ENCODE data around the gene SRSF4.
"Not testable (repeated sequence)": the region's sequence is repeated elsewhere in the genome, so short reads cannot be mapped to it uniquely, and the experiment has no call there.

Gene SRSF4

DNA sequence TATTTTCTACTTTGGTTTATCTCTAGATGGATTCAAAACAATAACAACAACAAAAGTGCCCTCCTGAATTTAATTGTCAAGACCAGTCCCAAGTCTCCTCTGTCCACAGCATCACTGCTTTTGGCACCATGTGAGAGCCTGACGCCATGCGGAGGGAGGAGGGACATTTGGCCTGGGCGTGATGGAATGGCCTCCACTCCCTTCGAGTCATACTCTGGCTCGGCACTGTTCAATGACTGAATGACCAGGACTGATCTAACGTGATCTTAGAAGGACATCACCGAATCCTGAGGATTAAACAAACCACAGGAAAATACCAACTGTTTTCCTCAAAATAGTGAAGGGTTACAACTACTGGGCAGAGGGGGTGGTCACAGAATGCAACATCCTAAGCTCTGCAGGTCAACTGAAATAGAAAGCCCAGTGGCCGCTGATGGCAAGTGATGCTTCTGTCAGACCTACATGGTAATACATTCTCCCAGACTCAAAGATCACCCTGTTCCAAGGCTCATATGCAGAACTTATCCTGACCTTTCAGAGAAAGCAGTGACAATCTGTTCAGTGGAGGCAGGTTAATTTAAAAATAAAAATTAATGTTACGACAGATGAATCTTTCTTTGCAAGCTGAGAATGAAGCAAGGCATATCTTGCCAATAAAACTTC is 19.1 kb downstream of the SRSF4 start:
- no peak for DNase-seq (ENCODE audit: low read depth)

DNA sequence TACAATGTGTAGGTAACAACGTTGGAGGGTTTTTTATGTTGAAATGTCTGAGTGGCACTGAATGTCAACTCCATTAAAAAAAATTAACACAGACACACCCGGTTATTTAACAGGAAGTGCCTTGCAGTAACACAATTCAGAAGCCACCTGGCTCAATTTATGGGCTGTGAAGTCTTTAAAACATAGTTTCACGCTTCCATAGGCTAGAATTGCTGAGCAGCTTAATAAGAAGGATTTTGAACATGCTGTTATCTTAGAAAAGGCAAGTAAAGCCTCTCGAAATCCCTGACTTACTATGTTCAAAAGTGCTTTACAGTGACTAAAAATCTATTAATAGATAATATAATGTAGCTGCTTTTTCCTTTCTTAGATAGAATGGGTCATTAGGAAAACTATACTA is 19.7 kb downstream of the SRSF4 start:
- no peak for DNase-seq (ENCODE audit: low read depth)

DNA sequence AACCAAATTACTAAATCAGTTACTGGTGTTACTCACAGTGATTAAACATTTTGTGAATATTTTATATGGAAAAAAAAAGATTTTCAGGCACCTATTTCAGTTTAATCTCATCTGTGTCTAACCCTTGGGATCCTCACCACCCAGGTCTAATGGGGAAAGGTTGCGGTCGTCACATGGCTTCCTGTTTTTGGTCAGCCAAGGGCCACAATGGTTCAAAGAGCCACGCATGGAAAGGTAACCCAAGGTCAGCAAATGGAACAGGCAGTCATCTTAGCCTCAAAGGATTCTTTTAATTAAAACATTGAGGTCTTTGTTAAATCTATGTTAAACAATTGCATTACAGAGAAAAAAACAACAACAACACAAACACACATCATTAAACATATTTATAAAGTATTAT is 21.9 kb downstream of the SRSF4 start:
- no peak for DNase-seq (ENCODE audit: low read depth)

DNA sequence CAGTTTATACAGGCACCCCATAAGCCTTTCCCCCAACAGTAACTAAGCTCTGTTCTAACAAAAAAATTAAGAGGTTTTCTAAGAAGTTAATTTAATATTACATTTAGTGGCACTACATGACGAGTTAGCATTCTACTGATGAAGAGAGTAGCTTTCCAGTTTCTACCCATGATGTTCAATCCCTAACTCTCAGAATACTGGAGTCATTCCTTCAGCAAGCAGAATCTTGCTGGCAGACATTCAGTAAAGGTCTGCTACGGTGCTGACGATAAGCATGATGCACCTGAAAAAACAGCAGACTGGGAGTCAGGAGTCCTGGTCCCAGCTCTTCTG is 24.5 kb downstream of the SRSF4 start:
- DNase-seq (ENCODE audit: low read depth), result no peak

DNA sequence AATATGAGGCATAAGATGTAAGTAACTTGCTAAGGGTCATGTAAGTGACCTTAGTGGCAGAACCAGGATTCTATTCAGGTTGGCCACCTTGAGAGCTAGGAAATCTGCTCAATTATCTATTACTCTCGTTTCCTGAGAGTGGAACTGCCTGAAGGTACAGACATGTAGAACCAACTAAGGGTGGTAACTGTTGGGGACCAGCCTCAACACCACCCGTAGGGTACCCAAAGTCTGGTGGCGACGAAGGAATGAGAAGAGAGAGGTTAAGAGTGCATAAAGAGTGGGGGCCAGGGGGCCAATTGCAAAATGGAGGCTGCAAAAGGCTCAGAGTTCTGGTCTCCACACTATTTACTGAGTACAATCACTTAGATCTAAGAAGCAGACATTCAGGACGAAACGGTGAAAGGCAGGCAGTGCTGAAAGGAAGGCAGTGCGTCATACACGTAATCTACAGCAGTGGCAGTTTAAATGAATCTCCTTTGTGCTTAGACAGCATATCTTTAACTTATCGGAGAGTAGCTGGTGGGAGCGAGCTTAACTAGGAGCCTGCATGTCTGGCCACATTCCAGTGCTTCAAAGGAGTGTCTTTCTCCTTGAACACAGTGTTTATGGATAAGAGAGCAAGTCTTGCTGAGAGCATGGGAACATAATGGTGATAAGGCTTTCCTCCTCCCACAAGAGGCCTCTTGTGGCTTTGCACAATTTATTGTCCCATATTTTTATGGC is 25.0 kb downstream of the SRSF4 start:
- no peak for DNase-seq (ENCODE audit: low read depth)

DNA sequence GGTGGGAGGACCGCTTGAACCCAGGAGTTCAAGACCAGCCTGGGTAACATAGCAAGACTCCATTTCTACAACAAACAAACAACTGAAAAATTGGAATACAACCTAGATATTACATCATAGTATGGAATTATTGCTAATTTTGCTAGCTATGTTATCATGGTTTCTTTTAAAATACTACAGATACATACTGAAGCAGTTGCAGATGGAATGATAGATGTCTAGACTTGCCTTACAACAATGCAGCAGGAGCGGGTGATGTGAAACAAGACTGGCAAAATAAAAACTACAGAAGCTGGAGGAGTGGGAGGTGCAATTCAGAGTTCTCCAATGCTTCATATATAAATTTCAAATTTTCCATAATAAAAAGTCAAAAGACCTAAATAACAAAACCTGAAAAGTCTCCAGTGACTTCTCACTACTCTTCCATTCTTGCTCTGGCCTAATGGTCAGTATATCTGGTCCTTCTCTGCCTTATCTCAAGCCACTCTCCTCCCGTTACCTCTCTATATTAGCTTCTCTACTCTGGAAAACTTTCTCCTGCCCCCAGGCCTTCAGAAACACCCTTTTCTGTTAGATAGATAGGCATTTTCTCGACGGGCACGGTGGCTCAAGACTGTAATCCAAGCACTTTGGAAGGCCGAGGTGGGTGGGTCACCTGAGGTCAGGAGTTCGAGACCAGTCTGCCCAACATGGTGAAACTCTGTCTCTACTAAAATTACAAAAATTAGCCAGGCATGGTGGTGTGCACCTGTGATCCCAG is 29.5 kb downstream of the SRSF4 start:
- no peak for DNase-seq (ENCODE audit: low read depth)

DNA sequence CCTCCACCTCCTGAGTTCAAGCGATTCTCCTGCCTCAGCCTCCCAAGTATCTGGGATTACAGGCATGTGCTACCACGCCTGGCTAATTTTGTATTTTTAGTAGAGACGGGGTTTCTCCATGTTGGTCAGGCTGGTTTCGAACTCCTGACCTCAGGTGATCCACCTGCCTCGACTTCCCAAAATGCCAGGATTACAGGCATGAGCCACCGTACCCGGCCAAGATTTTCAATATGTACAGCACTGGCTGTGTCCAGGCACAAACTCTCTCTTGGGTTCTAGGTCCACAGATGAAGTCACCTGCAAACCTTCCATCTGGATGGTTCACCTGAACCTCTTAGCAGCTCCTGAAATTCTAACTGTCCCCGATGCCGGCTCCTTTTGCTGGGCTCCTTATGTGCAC is 31.4 kb downstream of the SRSF4 start:
- not testable (repeated sequence) for DNase-seq (ENCODE audit: low read depth)

DNA sequence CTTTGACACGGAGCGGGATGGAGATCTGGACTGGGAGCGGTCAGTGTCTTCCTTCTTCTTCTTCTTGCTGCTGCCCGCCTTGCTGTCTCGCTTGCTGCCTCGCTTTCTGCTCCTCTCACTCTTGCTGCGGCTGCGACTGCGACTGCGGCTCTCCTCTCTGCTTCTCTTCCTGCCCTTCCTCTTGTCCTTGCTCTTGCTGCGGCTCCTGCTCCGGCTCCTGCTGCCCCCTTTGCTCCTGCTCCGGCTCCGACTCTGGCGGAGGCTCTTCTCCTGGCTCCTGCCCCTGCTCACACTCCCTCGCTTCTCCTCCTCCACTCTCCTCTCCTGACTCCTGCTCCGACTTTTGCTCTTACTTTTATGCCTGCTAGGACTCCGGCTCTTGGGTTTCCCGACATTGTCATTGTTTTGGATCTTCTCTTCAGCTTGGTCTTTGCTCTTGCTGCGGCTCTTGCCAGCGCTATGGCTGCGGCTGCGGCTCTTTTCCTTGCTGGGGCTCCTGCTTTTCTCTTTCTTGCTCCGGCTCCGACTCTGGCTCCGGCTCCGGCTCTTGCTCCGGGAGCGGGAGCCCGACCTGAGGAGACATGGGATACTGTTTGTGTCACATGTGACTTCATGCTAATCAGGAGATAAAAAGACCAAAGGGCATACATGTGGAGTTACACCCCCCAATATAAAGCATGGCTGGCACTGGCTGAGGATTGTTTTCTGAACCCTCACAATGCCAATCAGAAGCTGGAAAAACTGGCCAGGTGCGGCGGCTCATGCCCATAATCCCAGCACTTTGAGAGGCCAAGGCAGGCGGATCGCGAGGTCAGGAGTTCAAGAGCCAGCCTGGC is 32.8 kb downstream of the SRSF4 start:
- no peak for DNase-seq (ENCODE audit: low read depth)

DNA sequence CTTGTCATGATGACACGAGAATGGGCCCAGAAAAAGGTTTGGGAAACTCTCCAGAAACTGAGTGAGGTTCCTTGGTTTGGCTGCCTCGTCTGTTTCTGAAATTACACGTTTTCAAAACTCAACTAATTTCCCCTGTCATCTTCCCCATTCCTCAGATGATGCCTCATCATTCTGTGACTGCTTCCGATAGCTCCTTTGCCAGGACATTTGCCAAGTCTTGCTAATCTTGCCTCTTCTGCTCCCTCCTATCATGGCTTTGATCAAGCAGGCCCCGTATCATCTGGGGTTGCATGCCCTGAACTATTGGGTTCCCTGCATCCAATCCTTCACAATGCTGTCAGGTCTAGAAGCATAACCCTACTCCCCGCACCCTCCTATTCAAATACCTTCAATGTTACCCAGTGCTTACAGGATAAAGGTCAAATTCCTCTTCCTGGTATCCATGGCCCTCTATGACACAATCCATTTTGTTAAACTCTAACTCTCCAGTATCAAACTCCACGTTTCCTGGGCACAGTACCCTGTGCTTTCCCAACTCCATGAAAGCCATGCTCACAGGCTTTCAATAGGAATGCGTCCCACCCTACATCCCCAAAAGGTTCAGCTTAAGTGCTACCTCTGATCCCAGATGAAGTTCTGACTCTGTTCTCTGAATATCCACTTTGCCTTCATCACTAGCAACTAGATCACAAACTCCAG is 35.8 kb downstream of the SRSF4 start:
- no peak for DNase-seq (ENCODE audit: low read depth)

DNA sequence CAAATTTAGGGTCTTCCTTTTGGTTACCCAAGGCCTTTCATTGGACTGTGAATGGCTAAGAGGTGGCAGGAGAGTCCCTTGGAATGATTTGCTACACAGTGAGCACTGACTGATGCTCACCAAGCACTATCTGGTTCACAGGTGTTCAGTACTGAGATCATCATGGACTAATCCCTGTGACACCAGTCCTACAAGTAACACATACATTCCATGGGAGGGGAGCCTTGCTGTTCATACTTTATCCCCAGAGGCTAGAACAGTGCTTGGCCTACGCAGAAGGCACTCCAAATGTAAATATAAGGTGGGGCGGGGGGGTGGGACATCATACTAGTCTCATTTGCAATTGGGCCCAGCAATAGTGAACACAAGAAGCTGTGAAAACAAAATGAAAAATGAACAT is 37.5 kb downstream of the SRSF4 start:
- DNase-seq (ENCODE audit: low read depth), result no peak

DNA sequence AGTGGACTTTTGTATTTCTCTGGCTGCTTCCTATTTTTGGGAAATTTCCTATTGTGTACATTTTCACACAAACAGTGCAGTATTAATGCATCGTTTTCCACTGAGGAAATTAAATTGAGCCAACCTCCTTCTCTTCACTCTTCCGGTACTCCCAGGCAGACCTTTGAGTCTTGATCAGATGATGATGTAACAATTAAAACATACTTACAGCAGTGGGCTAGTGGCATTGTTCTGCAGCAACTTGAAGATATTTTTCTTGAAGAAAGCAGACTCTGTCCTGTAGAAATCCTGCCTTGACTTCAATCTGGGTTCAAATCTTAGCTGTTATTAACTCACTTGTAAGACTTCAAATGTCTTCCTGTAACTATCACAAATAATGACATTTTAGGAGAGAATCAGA is 39.0 kb downstream of the SRSF4 start:
- no peak for DNase-seq (ENCODE audit: low read depth)

DNA sequence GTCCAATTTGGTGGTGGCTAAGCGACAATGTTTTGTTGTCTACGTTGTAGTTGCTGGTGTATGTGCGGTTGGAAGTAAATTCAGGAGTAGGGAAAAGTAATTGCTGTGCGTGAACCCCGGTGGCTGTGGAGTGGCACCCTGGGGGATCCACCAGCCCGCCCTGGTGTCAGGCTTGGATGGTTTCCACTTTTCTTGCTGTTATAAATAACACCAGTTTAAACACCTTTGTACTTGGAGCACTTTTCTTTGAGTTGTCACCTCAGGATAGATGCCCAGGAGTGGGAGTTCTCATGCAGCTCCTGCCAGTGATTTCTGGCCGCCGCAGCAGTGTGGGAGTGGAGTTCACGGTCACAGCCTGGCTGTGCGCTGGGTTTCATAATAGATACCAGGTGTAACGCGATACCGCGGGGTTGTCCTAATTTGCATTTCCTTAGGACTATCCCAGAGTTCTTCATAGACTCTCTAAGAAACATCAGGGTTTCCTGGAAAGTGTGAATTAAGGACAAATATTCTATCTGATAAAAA is 45.2 kb downstream of the SRSF4 start:
- no peak for DNase-seq (ENCODE audit: low read depth)

DNA sequence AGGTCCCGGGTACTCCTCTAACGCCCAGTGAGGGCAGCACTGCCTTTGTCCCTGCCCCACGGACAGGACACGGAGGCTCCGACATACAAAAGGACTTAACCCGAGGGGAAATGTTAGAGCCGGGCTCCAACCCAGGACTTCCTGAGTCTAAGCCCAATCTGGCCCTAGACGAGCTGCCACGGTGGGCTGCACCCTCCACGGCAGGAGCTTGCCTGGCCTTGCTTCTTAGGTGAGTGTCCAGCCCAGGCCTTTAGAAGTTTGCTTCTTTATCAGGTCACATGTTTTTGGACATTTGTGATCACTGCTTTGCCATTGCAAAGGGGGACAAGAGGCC is 47.0 kb downstream of the SRSF4 start:
- DNase-seq (ENCODE audit: low read depth), result no peak

DNA sequence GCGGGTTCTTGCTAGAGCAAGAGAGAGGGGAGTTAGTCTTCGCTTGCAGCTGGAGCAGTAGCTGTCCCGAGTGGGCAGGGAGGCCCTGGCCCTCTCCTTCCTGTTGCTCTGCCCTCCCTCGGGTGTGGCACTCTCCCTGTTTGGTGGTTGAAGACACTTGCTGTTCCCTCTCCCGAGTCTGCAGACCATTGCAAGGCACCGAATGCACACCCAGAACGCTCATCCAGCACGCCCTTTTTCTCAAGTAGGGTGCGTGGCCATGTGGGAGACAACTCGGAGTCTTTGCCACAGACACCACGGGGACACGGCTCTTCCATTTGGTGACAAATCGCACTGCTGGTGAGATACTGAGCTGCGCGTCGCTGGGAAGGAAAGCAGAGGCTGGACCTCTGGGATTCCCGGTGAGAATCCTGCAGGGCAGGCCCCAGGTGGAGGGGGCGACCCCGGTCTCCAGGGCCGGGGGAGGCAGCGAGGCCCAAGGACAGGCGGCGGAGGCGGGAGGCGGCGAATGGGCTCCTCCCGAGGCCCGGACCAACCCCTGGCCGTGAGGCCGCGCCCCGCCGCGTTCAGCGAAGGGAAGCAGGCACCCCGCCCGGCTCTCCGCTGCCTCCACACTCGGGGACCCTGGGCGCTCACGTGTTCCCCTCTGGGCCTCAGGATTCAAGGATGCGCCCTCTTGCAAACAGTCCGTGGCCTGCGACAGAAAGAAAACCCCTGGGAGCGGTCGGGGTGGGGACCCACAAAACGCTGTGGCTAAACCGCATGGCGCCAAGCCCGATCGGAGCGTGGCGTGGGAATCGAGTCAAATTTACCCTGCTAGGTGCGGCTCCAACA is 47.6 kb downstream of the SRSF4 start:
- DNase-seq (ENCODE audit: low read depth), result no peak

DNA sequence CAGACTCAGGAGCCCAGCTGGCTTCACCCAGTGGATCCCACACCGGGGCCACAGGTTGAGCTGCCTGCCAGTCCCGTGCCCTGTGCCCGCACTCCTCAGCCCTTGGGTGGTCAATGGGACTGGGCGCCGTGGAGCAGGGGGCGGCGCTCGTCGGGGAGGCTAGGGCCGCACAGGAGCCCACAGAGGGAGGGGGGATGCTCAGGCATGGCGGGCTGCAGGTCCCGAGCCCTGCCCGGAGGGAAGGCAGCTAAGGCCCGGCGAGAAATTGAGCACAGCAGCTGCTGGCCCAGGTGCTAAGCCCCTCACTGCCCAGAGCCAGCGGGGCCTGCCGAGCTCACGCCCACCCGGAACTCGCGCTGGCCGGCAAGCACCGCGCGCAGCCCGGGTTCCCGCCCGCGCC is 50.6 kb downstream of the SRSF4 start:
- DNase-seq (ENCODE audit: low read depth), result not testable (repeated sequence)

DNA sequence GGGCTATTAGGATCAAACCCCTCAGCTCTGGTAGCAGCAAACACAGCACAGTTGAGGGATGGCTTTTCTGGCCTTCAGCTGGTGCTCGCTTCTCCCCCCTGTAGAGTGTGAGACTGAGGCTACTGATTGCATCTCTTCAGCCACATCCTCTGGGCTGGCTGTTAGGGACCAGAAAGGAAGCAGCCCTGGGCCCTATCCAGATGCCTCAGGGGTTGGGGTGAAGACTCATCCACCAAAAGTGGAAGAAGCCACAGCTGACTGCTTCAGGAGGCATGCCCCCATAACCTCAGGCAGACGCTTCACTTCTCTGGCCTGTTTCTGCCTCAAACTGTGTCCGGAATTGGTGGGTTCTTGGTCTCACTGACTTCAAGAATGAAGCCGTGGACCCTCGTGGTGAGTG is 51.8 kb downstream of the SRSF4 start:
- DNase-seq (ENCODE audit: low read depth), result no peak

DNA sequence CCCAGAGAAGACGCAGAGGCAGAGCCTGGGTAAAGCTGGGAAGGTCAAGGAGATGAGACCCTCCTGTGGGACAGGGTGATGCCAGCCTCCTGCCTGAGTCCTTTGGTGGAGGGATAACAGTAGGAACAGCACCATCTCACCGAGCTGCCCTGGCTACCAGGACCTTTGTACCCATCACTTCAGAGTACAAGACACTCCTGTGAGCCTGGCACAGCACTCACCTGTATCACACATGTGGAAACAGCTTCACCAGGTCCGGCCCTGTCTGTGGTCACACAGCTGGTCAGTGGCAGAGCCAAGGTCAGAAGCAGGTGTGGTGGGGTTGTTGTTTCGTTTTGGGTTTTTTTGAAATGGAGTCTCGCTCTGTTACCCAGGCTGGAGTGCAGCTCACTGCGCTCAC is 53.0 kb downstream of the SRSF4 start:
- no peak for DNase-seq (ENCODE audit: low read depth)

DNA sequence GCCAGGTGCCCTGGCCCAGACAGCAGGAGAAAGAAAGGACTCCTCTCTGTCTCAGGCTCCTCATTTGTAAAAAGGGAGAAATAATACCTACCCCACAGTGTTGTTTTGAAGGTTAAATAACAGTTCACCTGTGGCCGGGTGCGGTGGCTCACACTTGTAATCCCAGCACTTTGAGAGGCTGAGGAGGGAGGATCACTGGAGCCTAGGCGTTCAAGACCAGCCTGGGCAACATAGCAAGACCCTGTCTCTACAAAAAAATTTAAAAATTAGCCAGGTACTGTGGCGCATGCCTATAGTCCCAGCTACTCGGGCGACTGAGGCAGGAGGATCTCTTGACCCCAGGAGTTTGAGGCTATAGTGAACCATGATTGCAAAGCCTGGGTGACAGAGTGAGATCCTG is 55.5 kb downstream of the SRSF4 start:
- no peak for DNase-seq (ENCODE audit: low read depth)

DNA sequence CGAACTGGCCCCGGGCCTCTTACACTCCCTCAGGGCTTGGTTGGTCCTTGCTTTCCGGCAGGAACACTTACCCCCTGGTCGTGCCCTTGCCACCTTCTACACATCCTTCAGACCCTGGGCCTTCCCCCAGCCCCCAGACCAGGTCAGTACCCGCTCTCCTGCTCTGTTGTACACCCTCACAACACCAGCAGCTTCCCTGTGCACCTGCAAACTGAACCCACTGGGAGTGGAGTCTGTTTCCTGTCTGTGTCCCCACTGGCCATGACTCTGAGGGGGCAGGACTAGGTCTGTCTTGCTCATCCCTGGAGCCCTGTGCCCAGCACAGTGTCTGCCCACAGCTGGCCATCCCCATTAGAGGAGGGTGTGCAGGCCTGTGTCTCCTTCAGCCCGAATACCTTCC is 55.9 kb downstream of the SRSF4 start:
- no peak for DNase-seq (ENCODE audit: low read depth)

DNA sequence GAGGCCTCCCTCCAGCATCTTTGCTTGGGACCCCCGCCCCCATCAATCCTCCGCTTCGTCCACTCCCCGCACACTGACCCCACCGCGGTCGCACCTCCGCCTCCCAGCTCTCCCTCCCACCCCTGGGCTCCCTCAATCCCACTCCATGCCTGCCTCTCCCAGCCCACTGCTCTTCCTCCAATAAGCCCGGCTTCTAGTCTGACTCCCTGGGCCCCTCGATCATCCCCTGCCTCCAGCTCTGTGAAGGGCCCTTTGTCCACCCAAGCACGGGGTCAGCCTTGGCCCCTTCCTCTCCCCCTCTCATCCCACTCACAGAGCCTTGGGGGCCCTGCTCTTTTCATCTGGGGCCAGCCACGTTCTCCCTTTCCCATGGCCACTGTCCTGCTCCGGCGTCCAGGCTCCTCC is 56.5 kb downstream of the SRSF4 start:
- no peak for DNase-seq (ENCODE audit: low read depth)

Data from activated T-cell treated with anti-CD3 and anti-CD28 coated beads for 24 hours (primary cell).